NCI-H2171 treated with DMSO at 0.1 percent for 48 hours (cell line): ENCODE results near the gene THRA.

Experiments used
- DNase-seq: peaks from one replicate; lab custom pipeline; 2025; lab: John Stamatoyannopoulos, UW

Gene THRA

DNA sequence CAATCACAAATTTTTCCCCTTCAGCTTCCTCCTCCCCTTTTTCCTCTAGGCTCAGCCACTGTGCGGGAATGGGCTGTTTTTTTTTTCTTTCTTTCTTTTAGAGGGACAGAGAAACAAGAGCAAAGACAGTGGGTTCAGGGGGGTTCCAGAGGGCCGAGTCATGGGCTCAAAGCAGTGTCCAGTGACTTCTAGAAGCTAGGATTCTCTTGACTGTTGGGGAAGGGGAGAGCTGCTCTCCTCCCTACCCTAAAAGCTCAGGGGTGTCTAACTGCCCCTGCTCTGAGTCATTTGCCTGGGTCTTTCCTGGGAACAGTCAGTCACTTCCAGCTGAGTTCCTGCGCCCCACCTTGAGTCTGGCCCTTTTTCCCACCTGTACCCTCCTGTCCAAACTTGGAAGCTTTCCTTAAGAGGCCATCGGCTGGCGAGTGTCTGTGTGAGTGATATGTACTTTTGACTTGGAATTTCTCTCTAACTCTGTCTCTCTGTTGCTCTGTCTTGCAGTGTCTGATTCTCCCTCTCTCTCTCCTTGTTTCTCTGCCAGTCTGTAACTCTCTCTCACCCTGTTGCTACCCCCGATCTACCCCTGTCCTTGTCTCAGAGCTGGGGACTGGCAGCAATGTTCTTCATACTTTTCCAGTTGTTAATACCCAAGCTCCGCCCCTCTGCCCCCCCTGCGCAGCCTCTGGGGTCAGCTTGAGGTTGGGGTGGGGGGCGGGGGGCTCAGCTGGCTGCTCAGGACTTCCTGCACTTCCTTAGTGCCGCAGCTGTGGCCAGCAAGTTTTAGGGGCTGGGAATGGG is 2.4 kb downstream of the THRA start:
- no peak for DNase-seq

DNA sequence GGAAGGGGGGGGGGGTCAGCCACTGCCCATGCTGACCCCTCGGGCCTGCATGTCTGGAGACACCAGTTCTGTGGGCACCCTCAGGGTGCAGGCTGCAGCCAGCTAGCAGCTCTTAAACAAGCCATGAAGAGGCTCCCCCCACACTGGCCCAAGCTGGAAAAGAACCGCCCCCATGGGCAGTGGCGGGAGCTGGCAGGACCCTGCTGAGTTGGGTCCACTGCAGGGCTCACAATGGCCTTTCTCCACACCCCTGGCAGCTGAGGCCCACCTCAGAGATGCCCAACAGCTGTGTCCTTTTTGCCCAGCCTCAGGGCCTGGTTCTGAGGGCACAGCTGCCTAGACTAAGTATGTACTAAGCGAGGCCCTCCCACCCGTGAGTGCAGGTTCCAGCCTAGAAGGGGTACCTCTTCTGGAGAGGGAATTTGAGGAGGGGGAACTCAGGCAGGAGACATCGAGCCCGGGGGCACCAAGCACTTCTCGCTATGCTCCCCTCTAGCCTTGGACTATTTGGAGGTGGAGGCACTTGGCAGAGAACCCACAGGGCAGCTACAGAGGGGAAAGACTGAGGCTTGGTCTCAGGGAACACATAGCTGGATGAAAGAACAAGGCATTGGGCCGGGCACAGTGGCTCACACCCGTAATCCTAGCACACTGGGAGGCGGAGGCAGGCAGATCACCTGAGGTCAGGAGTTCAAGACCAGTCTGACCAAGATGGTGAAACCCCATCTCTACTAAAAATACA is 3.2 kb downstream of the THRA start:
- DNase-seq: no peak

DNA sequence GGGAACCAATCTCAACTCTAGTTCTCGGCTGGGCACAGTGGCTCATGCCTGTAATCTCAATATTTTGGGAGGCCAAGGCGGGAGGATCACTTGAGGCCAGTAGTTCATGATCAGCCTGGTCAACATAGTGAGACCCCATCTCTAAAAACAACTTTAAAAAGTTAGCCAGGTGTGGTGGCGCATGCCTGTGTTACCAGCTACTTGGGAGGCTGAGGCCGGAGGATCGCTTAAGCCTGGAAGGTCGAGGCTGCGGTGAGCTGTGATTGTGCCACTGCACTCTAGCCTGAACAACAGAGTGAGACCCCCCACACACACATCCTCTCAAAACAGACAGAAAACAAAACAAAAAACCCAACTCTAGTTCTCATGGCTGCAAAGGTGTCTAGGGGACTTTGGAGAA is 4.9 kb downstream of the THRA start:
- no peak for DNase-seq

DNA sequence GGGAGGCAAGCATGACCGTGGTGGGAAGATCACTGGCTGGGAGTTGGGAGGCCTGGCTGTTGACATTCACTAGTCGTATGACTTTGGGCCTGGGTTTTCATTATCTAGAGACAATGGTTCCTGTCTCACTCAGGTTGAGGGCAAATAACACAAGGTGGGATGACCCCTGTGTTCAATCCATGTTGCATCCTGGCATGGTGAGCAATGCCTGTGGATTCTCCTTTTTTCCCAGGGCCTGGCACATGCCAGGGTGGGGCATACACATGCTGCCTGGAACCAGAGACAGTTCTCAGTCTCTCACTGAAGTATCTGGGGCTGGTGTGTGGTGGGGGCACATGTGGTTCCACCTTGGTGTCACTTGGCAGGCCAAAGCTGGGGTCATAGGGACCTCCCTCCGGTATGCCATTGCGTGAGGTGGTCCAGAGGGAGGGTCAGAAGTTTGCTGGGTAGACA is 5.4 kb downstream of the THRA start:
- DNase-seq: no peak

DNA sequence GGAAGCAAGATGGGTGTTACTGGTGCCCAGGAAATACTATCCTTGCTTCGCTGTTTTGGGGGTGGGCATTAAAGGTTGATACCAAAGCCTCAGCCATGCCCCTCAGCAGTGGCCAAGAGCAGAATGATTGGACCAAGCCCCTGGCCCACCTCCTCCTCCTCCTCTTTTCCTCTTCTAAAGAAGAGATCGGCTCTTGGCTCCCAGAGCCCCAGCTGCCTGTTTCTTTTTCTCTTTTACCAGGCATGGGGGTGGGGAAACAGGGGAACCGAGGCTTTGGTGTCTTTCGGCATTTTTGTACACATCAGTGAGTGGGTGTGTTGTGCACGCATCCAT is 5.8 kb downstream of the THRA start:
- DNase-seq: no peak

DNA sequence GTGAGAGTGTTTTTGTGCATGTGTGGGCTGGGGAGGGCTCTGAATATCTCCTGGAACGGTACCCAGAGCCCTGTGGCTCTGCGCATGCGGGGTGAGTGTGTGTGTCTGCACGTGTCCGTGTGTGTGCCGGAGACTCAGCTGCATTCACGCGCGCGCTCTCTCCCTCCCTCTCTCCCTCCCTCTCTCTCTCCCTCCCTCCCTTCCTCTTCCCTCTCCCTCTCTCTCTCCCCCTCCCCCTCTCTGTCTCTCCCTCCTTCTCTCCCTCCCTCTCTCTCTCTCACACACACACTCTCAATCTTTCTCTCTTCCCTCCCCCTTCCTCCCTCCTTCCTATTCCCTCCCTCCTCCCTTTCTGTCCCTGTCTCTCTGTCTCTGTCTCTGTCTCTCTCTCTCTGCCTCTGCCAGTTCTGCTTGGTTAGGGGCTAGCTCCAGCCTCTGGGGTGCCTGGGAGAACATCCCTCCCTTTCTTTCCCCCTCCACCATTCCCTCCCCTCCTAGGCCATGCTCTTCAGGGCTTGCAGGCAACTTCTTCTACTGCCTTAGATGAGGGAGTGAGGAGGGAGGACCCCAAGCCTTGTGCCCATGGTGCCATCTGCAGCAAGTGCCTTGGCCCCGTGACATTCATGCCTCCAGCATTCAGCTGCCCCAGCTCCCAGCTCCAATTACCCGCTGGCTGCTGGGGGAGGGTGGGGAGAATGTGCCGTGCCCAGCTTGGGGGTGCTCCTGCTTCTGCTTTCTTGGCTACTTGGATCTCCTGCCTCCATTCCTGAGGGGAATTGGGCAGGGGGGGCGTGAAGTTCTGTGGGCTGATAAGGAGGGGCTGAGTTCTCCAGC is 6.4 kb downstream of the THRA start:
- peak; percentile 86 for DNase-seq

DNA sequence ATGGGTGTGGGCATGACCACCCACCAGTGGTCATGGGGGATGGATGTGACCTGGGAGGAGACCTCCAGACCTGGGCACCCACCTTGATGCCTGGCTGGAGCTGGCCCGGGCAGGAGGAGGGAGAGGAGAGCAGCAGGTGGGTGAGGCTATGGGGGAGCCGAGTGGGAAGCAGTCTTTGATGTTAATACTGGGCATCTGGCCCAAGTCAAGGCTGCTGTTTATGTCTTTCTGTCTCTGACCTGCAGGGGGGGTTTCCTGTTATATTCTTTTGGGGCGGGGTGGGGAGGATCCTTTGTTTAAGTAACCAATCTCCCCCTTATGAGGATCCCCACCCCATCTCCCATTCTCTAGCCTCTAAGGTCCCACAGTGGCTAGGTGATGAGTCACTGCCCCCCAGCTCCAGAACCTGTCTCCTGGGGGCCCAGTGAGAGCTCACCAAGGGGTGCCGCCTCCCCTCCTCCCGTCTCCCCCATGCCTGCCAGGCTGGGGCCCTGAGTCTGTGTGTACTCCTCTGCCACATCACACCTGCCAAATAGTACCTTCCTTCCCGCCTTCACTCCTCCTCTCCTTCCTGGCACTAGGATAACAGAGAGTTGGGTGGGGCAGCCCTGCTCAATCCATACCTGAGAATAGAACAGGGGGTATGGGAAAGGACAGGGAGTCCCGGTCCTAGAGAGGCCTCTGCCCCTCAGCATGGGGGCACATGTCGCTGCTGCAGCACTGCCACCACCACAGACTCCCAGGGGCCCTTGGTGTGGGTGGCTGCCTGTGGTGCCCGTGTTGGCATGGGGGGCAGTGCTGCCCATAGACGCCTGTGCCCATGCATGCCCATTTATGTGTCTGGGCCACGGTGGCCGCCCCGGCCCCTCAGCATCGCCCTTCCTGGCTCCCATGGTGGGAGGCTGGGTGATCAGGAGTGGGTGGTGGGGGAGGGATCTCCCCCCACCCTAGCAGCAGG is 7.3 kb downstream of the THRA start:
- DNase-seq: peak; percentile 79

DNA sequence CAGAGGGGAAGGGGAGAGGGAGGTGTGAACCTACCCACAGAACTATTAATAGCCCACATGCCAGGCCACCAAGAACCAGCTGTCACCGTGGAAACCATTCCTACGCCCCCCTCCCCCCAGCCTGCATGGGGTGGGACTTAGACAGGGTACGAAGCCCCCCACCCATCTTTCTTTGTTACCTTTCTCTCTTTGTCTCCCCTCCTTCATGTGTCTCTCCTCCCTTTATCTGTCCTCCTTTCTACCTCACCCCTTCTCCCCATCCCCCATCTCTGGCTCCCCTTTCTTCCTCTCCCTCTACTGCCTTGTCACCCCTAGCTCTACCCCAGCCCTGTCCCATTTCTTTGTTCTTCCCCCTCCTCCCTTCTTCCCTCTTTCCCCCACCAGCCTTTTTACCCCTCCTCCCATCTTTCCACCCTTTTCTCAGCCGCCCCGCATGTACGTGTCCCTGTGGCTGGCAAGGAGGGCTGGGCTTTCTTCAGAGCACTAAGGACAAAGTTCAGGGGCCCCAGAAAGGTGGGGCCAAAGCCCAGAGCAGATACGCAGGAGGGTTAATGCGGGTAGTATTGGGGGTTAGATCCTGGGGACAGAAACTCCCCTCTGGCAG is 8.0 kb downstream of the THRA start:
- DNase-seq: peak; percentile 45

DNA sequence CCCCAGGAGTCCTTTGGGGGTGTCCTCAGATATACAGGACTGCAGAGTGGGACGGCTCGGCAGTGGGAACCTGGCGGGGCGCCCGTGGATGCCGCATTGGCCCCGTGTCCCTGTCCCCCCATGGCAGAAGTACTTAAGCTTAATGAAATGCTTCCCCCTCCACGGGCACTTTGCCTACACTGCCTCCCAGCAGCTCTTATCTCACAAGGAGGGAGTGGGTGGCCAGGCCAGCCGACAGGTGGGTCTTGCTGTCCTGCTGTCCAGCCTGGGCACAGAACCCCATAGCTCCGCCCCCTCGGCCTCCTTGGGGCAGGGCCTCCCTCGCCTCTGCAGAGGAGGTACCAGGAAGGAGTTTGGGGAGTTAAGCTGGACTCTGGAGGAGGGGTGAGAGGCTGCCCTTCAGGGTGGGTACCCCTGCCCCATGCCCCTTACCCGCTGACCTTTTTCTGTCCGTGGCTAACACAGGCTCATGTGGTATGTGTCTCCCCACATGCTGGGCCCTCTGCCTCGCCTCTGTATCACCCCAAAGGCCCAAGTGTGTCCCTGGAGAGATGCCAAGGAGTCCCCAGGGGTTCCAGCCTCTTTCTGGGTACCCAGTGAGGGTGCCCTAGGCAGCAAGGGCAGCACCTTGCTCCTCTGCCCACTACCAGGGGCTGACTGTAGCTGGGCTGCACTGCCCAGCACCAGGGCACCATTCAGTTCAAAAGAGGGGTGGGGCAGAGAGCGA is 8.7 kb downstream of the THRA start:
- DNase-seq: no peak

DNA sequence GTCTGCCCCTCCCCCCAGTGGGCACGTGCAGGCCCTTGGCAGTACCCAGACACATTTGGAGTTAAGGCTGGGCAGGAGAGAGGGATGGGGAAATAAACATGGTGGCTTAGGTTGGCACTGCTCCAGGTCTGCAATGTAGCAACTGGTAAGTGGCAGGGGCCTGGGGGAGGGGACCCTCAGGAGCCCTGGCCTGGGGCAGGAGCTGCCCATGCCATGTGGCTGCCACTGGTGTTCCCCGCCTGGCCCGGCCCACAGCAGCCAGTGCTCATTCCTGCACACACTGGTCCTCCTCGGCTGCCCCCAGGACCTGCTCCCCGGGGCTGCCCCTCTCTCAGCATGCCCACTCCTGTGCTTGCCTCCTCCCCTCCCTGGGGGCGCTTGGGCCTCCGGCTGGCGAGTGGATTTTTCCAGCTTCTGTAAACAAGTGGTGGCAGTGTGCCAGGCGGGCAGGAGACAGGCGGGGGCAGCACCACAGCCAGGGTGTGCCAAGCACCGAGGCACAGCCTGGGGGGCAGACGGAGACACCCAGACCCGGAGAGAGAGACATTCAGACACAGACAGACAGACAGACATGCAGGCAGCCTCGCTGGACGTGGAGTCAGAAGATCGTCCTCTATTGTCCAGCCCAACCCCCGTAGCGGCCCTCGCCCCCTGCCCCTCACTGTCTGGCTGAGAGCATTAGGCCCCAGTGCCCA is 9.4 kb downstream of the THRA start:
- peak; percentile 87 for DNase-seq

DNA sequence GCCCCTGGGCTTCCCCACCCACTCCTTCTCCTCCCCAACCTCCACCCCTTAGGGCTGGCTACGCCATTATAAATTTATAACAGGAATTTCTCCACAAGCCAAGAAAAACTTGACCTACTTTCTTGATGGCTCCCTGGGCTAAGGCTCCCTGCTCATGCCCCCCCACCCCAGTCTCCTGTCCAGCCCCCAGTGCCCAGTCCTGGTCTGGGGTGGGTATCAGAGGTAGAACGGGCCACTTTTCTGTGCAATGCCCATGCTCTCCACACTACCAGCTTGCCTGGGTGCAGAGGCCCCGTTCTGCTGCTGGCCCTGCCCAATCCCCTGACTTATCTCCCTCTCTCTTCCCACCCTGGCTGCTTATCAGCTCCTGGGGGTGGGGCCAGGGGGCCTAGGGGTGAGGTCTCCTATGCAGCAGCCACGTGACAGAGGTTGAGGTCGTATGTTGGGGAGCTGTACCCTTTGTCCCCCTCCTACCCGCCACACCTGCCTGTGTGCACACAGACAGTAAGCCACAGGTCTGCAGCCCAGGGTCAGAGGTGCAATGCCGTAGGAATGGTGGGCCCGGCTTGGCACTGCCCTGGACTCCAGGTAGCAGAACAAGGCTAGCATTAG is 10.1 kb downstream of the THRA start:
- no peak for DNase-seq

DNA sequence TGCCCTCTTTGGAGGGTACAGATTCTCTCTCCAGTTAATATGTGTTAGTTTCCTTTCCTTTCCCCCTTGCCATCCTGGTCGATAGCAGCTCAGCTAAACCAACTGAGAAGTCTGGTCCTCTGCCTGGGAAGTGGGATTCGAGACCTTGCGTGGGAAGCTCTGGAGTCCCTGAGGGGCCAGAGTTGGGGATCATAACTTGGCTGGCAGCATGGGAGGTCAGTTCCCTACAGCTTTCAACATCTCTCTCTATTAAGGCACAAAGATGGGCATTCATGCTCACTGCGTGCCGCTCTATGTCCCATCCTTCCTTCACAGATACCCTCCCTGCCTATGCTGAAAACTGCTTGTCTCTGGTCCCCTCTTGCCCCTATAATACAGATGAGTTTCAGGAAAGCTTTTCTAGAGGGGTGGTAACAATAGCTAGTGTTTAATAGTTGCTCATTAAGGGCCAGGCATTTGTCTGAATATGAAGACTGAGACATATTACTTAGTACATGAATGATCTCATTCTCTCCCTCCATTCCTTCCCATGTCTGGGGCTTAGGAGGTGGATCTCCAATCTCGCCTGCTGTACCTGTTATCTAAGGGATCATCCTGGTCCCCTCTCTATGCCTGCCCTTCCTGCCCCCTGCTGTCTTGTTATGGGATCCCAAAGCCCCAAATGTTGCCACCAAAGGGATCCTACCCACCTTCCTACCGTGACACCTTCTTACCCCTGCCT is 10.8 kb downstream of the THRA start:
- no peak for DNase-seq

DNA sequence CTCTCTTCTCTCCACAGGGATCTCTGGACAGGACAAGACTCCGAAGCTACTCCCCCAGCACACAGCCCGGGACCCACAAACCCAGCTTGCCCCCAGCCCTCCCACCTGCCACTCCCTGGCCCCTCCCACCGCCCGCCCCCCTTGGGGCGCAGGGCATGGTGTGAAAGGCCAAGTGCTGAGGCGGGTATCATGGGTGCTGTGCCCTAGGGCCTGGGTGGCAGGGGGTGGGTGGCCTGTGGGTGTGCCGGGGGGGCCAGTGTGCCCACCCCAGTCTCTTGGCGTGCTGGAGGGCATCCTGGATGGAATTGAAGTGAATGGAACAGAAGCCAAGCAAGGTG is 11.4 kb downstream of the THRA start:
- DNase-seq: no peak

DNA sequence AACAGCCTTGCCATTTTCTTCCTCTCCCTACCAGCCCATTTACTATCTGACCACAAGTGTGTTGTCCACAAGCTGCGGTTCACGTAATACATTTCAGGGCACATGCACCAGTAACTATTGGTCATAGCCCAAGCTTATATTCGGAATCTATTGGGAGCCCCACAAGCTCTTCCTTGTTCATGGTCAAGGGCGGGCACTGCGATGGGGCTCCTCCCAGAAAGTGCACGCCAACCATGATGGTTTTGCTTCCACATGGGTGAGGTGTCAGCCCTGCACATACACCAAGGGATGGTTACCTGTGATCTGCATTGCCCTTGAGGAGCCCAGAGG is 12.1 kb downstream of the THRA start:
- no peak for DNase-seq

DNA sequence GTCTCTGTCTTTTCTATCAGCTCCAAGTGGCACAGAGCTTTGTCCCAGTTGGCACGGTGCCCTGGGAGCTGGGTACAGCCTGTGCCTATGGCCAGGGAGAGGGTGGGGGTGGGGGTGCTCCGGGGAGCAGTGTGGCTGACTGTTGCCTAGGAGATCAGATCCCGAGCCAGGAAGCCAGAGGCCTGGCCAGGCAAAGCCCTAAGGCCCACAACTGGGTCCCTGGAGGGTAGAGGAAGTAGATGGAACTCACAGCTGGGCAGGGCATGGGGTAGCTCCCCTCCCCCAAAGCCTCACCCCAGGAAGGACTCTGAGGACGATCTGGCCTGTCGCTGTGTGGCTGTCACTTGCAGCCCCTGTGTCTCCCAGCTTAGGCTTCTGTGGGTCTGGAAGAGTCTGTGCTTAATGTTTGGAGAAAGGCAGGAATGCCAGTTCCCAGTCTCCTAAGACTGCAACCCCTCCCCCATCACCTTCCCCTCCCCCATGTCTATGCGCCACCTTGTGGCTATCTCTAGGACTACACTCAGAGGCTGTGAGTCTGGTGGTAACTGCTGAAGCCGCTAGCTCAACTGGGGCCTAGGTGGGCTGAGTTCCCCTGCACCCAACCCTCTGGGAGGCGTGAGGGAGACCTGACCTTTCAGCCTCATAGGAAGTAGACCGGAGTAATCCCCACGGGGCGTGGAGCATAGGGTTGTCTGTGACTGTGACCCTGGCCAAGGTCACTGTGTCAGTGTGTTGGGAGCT is 12.6 kb downstream of the THRA start:
- peak; percentile 38 for DNase-seq

DNA sequence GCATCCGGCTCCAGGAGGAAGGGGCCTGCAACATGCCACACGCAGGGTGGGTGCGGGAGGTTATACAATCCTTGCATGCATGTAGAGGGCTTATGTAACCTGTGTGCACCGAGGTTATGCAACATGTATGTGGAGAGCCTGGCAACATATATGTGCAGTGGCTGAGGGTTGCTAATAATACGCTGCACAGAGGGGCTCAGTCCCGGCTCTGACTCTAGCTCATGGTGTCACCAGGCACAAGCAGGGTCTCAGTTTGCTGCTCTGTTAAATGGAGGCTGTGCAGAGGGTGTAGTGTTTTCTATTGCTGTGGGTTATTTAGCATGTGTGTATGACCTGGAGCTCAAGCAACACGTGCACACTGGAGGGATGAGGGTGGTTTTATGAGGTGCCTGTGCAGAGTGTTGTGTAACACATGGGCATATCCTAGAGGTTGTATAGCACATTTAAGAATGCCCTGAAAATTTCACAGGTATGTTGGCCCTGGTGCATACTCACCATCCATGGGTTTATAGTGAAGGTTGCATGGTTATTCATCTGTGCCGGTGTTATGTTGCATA is 13.3 kb downstream of the THRA start:
- no peak for DNase-seq

DNA sequence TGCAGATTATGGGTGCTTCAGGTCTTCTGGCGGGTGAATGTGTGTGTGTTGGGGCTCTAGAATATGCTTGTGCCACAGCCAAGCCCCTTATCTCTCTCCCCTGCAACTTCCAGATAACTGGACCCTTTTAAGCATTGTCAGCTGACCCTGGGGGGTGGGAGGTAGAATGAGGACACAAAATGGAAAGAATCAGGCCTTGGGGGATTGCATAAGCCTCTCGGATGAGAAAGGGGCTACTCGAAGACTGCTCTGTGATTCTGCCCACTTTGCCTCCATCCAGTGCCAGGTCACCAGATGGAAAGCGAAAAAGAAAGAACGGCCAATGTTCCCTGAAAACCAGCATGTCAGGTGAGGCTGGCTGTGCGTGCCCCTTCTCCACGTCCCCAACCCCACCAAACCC is 13.8 kb downstream of the THRA start:
- DNase-seq: no peak

DNA sequence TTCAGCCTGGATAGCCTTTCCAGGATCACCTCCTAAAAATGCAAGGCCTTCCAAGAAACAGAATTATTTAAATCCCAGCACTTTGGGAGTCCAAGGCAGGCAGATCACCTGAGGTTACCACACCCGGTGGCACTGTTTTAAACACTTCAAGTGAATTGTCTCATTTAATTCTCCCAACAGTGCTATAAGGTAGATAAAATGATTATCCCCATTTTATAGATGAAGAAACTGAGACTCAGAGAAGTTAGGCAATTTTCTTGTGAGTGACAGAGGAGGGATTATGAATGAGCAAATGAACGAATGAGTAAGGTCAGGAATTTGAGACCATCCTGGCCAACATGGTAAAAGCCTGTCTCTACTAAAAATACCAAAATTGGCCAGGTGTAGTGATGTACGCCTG is 16.8 kb downstream of the THRA start:
- no peak for DNase-seq
